HCT116 (cell line): Measurements from ENCODE around the gene OR4D9. TPM values are rescaled to one million over a fixed set of nuclear protein-coding genes. Genes with fewer than 3 reads are reported as not detected.

Experiments
- ATAC-seq: fragments of 200-7000 bp; cut with Tn5 transposase; 2 replicates; pipeline ENCODE4 v1.9.1; 2020; ENCODE audit warnings: mild to moderate bottlenecking, moderate library complexity
- BruUV-seq: library from RNA; stranded (reverse); fragments of 400-500 nt; replicated peaks from 2 replicates; lab custom pipeline; 2021; lab: Mats Ljungman, UMichigan
- CTCF ChIA-PET: fragments of 300-600 bp; sonication (Branson Sonifier 250); formaldehyde crosslinking; loops from one replicate; lab custom pipeline; 2021; ENCODE audit warnings: antibody characterized with exemption; lab: Charles Lee
- POLR2A ChIA-PET: fragments of 300-600, 350-600 bp; sonication (Branson Sonifier 250); formaldehyde crosslinking; loops from one replicate; lab custom pipeline; 2021; ENCODE audit warnings: antibody characterized with exemption; lab: Charles Lee
- RAD21 ChIA-PET, 2 experiments: fragments of 300-600 bp; sonication (Branson Sonifier 250); formaldehyde crosslinking; loops; one replicate each; lab custom pipeline; 2023; ENCODE audit warnings: low total read pairs in 2 of 2; ENCODE audit not compliant: uncharacterized antibody in 2 of 2, unreplicated experiment in 2 of 2, low non-redundant PET in 1 of 2; lab: Charles Lee
- DNase-seq: peaks from one replicate; pipeline ENCODE4 v3.0.0-alpha.2; 2010; ENCODE audit warnings: low read depth, low spot score
- H2AFZ ChIP-seq: fragments of 200-600 bp; shearing (Covaris generic), sonication (generic); 2 replicates; pipeline ENCODE4 v1.6.1; 2017; ENCODE audit warnings: low read depth, mixed run types, mixed read lengths, antibody characterized with exemption, low read length; ENCODE audit not compliant: poor library complexity, severe bottlenecking
- H3K27ac ChIP-seq: 2 replicates; pipeline ENCODE4 v1.5.1; 2012; ENCODE audit warnings: low read depth, low read length
- H3K27me3 ChIP-seq: fragments of 200-600 bp; sonication (generic); 2 replicates; pipeline ENCODE4 v1.6.1; 2016; ENCODE audit warnings: mixed run types, low read length, mixed read lengths; ENCODE audit not compliant: insufficient read depth
- H3K36me3 ChIP-seq, 2 experiments: fragments of 200-500 bp in 1 of 2; fragments of 200-600 bp in 1 of 2; sonication (Bioruptor generic) in 1 of 2; sonication (generic) in 1 of 2; 2 replicates each; pipeline versions ENCODE4 v1.5.1 to v1.6.1; 2014 to 2016; ENCODE audit warnings: low read length in 2 of 2, inconsistent platforms in 1 of 2, mixed read lengths in 1 of 2, mixed run types in 1 of 2; ENCODE audit not compliant: insufficient read depth in 2 of 2, control insufficient read depth in 1 of 2
- H3K4me1 ChIP-seq, 2 experiments: fragments of 200-600 bp in 1 of 2; sonication (generic) in 1 of 2; 2 replicates each; pipeline versions ENCODE4 v1.5.1 to v1.6.1; 2012 to 2017; ENCODE audit warnings: low read length in 2 of 2, inconsistent platforms in 1 of 2, mild to moderate bottlenecking in 1 of 2, mixed read lengths in 1 of 2, mixed run types in 1 of 2, moderate library complexity in 1 of 2; ENCODE audit not compliant: insufficient read depth in 2 of 2, control insufficient read depth in 1 of 2
- H3K4me2 ChIP-seq: fragments of 200-600 bp; sonication (generic); 2 replicates; pipeline ENCODE4 v1.6.1; 2017; ENCODE audit warnings: mixed run types, low read length, mixed read lengths
- H3K4me3 ChIP-seq, 2 experiments: fragments of 200-600 bp in 1 of 2; sonication (generic) in 1 of 2; replicated peaks in 1 of 2; 2 replicates each; pipeline ENCODE4 v1.5.1; 2011 to 2016; ENCODE audit warnings: low read length in 2 of 2, control low read depth in 1 of 2, low read depth in 1 of 2, mild to moderate bottlenecking in 1 of 2, mixed read lengths in 1 of 2, mixed run types in 1 of 2
- H3K79me2 ChIP-seq: fragments of 200-600 bp; sonication (generic); 2 replicates; pipeline ENCODE4 v1.6.1; 2017; ENCODE audit warnings: mild to moderate bottlenecking, mixed run types, low read length, moderate library complexity, mixed read lengths; ENCODE audit not compliant: insufficient read depth
- H3K9ac ChIP-seq: fragments of 200-600 bp; sonication (generic); 2 replicates; pipeline ENCODE4 v1.6.1; 2016; ENCODE audit warnings: low read length, mixed read lengths
- H3K9me2 ChIP-seq: fragments of 200-600 bp; sonication (generic), shearing (Covaris generic); 2 replicates; pipeline ENCODE4 v1.6.1; 2017; ENCODE audit warnings: mixed run types, mild to moderate bottlenecking, moderate library complexity; ENCODE audit not compliant: insufficient read depth
- H3K9me3 ChIP-seq, 2 experiments: fragments of 200-500 bp in 1 of 2; fragments of 200-600 bp in 1 of 2; sonication (Bioruptor generic) in 1 of 2; sonication (generic) in 1 of 2; 2 replicates each; pipeline ENCODE4 v1.6.1; 2014 to 2017; ENCODE audit warnings: low read length in 2 of 2, mixed read lengths in 2 of 2, inconsistent platforms in 1 of 2, low read depth in 1 of 2, mild to moderate bottlenecking in 1 of 2, mixed run types in 1 of 2, moderate library complexity in 1 of 2; ENCODE audit not compliant: control insufficient read depth in 1 of 2, insufficient read depth in 1 of 2
- H4K20me1 ChIP-seq: fragments of 200-600 bp; sonication (generic), shearing (Covaris generic); 2 replicates; pipeline ENCODE4 v1.6.1; 2017; ENCODE audit warnings: mixed run types, mild to moderate bottlenecking, moderate library complexity; ENCODE audit not compliant: insufficient read depth
- ATF3 ChIP-seq: IDR thresholded peaks from 2 replicates; pipeline ENCODE4 v1.6.1; 2012
- CEBPB ChIP-seq: IDR thresholded peaks from 2 replicates; pipeline ENCODE4 v1.6.1; 2012; ENCODE audit warnings: low read depth
- CTCF ChIP-seq, 3 experiments: fragments of 200-600 bp in 1 of 3; sonication (generic) in 1 of 3; IDR thresholded peaks in 2 of 3; conservative IDR thresholded peaks in 1 of 3; 2 replicates each; pipeline ENCODE4 v1.5.1; 2012 to 2017; ENCODE audit warnings: low read depth in 2 of 3, low read length in 2 of 3, antibody characterized with exemption in 1 of 3, borderline replicate concordance in 1 of 3, control low read depth in 1 of 3, mild to moderate bottlenecking in 1 of 3, mixed read lengths in 1 of 3, mixed run types in 1 of 3, moderate library complexity in 1 of 3; ENCODE audit not compliant: insufficient read depth in 1 of 3
- ELF1 ChIP-seq: IDR thresholded peaks from 2 replicates; pipeline ENCODE4 v1.6.1; 2012; ENCODE audit warnings: low read depth, borderline replicate concordance
- POLR2A ChIP-seq: IDR thresholded peaks from 2 replicates; pipeline ENCODE4 v1.7.0; 2011; ENCODE audit warnings: borderline replicate concordance; ENCODE audit not compliant: insufficient read depth, insufficient read length; ENCODE audit errors: extremely low read depth
- POLR2AphosphoS5 ChIP-seq: IDR thresholded peaks from 2 replicates; pipeline ENCODE4 v1.6.1; 2011; ENCODE audit warnings: mild to moderate bottlenecking, low read depth, low read length, moderate library complexity
- REST ChIP-seq: IDR thresholded peaks from 2 replicates; pipeline ENCODE4 v1.6.1; 2012; ENCODE audit warnings: low read depth
- SRF ChIP-seq: IDR thresholded peaks from 2 replicates; pipeline ENCODE4 v1.6.1; 2012; ENCODE audit warnings: low read depth
- YY1 ChIP-seq: IDR thresholded peaks from 2 replicates; pipeline ENCODE4 v1.6.1; 2011; ENCODE audit warnings: low read length, low read depth, moderate library complexity, mild to moderate bottlenecking; ENCODE audit not compliant: insufficient replicate concordance; ENCODE audit errors: extremely low read depth
- ZBTB33 ChIP-seq: IDR thresholded peaks from 2 replicates; pipeline ENCODE4 v1.6.1; 2011; ENCODE audit warnings: mild to moderate bottlenecking, low read length, moderate library complexity; ENCODE audit not compliant: insufficient replicate concordance; ENCODE audit errors: extremely low read depth
- ZFX ChIP-seq: fragments of 450-650 bp; IDR thresholded peaks from 2 replicates; pipeline ENCODE4 v1.6.1; 2017
- ZNF274 ChIP-seq: fragments of 200-500 bp; sonication (Bioruptor generic); IDR thresholded peaks from 2 replicates; pipeline ENCODE4 v1.6.1; 2014; ENCODE audit warnings: mild to moderate bottlenecking, low read depth, low read length, inconsistent platforms
- intact Hi-C: fragments of 100-400 bp; cut with micrococcal nuclease; formaldehyde crosslinking; loops from 2 replicates; pipeline ENCODE4 v1.10.0; 2022
- total RNA-seq: library from RNA; stranded (reverse); gene quantifications from one replicate; pipeline ENCODE4 v1.2.1, GENCODE V29; 2021; ENCODE audit not compliant: unreplicated experiment

OR4D9 gene
- total RNA-seq, 1 experiment from 2014 or later = not detected

GRCh38 chr11:59532620-59533019 lies 21.3 kb downstream of the OR4D9 start:
- intact Hi-C loops = no loop called here
- no peaks in the 10 kb centered on the region for H3K9me2 ChIP-seq
- H3K79me2 ChIP-seq = no peaks in the 10 kb centered on the region
- no peak for DNase-seq
- H2AFZ ChIP-seq = no peak overlapping the region
- ChIA-PET POLR2A (no interaction called here), RAD21 (no interaction called here), CTCF (no interaction called here)
- no peaks in the 10 kb centered on the region for H3K9me3 ChIP-seq
- TF ChIP-seq YY1 (no peak), ZFX (no peak), ZNF274 (no peak), ZBTB33 (no peak)
- ATAC-seq = no peak
- no peaks in the 10 kb centered on the region for H3K36me3 ChIP-seq
- H3K4me2 ChIP-seq = no peak overlapping the region
- H3K9ac ChIP-seq = no peak overlapping the region
- no peak overlapping the region for H3K27ac ChIP-seq
- H4K20me1 ChIP-seq = no peaks in the 10 kb centered on the region
- peaks cover 2 to 6% of the 10 kb centered on the region in 2 experiments; a peak in 3 of 4 replicates for H3K4me1 ChIP-seq
- BruUV-seq = no TSS peak
- H3K4me3 ChIP-seq = no peak overlapping the region
- no peaks in the 10 kb centered on the region for H3K27me3 ChIP-seq

GRCh38 chr11:59534676-59535075 lies 23.3 kb downstream of the OR4D9 start:
- RAD21 ChIA-PET = no interaction called here
- Histone ChIP-seq H3K27me3 (no peaks in the 10 kb centered on the region), H3K9me2 (no peaks in the 10 kb centered on the region), H3K9ac (no peak overlapping the region), H2AFZ (no peak overlapping the region), H3K79me2 (no peaks in the 10 kb centered on the region), H3K9me3 (no peaks in the 10 kb centered on the region), H3K4me2 (no peak overlapping the region), H3K27ac (no peak overlapping the region), H4K20me1 (no peaks in the 10 kb centered on the region), H3K4me1 (peaks cover 7 to 14% of the 10 kb centered on the region in 2 experiments), H3K36me3 (no peaks in the 10 kb centered on the region), H3K4me3 (no peak overlapping the region)
- DNase-seq (no peak), ATAC-seq (no peak)
- CTCF ChIA-PET = no interaction called here
- POLR2A ChIA-PET = no interaction called here
- BruUV-seq = no TSS peak
- intact Hi-C loops = loop anchor here (5.0 kb wide), 1 partner anchor 83 kb away; the partner anchor contains the start of gene OSBP
- TF ChIP-seq CEBPB (no peak), ELF1 (no peak), ZFX (no peak), REST (no peak), SRF (no peak), CTCF (IDR thresholded peaks at IDR 0.05 in 2 of 3, conservative IDR thresholded peaks at IDR 0.05 in 1 of 3; ENCODE audit: borderline replicate concordance in 1 of 3, insufficient read depth in 1 of 3, low read depth in 2 of 3, low read length in 2 of 3) (no peak), POLR2A (no peak), POLR2AphosphoS5 (no peak), ATF3 (no peak)
